GM18951 (cell line): ENCODE data around the gene UBQLN3.

Experiments used
- POLR2A ChIP-seq: IDR thresholded peaks from 4 replicates; pipeline ENCODE4 v1.6.1; 2011; ENCODE audit warnings: mild to moderate bottlenecking; ENCODE audit not compliant: insufficient read length, insufficient read depth; ENCODE audit errors: extremely low read depth
- in situ Hi-C: fragments of 300-500 bp; cut with MboI; formaldehyde crosslinking; loops from one replicate; pipeline ENCODE4 v1.12.0; 2022; ENCODE audit warnings: low sequenced_read_pairs, mixed read lengths, inconsistent platforms; ENCODE audit not compliant: unreplicated experiment

The UBQLN3 gene

DNA sequence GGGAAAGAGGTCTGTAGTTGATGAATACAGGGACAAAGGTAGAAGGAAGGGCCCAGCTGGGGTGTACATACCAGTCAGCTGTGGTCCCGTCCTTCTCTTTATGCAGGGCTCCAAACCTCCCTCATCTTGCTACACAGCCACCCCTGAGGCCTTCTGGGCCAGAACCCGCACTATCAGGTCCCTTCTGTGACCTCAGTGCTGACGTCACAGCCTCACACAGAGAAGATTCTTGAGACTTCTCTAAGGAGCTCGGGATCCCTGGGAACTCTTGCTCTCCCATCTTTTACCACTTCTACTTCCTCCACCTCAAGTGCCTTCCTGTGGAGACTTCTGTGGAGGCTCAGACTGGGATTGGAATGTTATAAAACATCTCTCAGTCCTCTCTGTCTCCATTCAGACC lies at the start of gene UBQLN3:
Gene UBQLN3, minus strand, starts transcription at position 155 of the 400 bp plus-strand sequence. CDS start 399 bp downstream, outside the sequence.
- in situ Hi-C loops: no loop called here
- no peak for TF ChIP-seq POLR2A

GRCh38 chr11:5557751-5558150 lies 48.0 kb upstream of the UBQLN3 start:
- in situ Hi-C loops: no loop called here
- TF ChIP-seq POLR2A: no peak

DNA sequence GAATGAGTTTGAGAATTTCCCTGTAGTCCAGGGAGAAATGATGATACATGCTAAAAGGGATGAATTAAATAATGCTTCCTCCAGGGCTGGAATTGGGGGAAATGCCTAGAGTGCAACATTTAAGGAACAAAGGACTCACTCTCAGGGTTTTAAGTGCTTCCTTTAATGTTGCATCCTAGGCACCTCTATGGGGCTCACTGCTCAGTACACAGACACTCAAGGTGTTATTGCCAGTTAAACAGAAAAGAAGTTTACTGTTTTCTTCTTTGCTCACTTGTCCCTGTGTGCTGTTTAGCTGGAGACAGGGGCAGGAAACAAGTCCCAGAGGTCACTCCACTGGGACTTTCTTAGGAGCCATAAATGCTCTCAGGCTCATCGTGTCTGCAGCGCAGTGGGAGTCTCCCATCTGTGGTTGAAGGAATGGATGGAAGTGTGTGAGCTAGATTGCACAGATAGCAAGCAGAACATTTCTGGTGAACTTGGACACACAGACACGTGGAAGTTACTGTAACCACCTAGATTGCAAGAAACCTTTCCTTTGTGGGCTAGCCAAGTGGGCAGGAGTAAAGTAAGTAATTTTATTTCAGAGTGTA lies 46.9 kb upstream of the UBQLN3 start:
- no peak for TF ChIP-seq POLR2A
- in situ Hi-C loops: no loop called here

DNA sequence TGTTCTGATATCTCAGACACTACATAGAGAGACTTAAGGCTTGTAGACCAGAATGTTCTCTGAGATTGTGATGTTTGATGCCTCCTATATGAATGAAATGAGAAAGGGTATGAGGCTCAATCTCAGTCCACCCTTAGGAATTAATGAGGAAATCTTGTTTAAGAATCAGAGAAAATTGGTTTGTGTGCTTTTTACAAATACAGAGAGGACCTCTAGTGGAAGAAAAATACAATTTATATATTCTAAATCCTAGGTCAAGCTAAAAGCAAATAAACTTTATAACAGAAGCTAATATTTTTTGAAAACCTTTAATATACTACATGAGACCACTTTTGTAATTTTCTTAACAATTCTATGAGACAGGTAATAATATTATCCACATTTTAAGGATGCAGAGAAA lies 43.6 kb upstream of the UBQLN3 start:
- in situ Hi-C loops: no loop called here
- no peak for TF ChIP-seq POLR2A

- in situ Hi-C loops: no loop called here
- no peak for TF ChIP-seq POLR2A
Measured at GRCh38 chr11:5550440-5551095, 40.8 kb upstream of the UBQLN3 start.

DNA sequence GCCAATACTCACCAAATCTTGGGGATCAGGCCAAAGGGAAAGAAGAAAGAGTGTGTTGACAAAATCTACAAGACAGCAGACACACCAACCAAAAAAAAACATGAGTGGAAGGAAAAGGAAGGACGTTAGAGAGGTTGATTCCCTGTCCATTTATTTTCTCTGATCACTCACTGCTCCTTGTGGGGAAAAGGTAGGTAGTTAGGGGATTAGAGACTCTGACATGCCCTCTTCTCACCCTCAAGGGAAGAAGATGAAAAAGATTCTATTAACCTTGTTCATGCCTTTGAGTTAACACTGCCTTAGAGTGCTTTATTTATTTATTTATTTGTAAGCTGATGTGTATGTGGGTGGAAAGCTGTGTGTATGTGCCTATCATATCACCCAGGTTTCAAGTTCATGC lies 38.7 kb upstream of the UBQLN3 start, which contains the start of gene OR52H1:
Gene OR52H1, minus strand, starts transcription at position 101 of the 400 bp plus-strand sequence. CDS start 3,035 bp downstream, outside the sequence.
- TF ChIP-seq POLR2A: no peak
- in situ Hi-C loops: no loop called here

DNA sequence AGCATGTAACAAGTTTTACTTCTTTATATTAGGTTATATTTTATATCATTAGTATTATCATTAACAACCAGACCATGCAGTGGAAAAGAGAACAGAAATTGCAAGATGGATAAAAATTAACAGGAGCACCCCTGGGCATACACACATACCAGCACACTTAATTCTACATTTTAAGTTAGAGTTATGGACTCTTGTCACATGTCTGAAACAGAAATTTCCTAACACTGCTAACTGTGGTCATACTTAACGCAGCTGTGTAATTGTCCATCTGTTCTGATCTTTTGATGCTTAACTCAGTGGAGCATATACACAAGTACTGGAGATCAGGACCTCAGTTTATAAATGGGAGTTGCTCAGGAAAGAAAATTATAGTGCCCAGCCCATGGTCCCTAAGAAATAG lies 38.2 kb upstream of the UBQLN3 start:
- in situ Hi-C loops: no loop called here

GRCh38 chr11:5546457-5546856 lies 36.7 kb upstream of the UBQLN3 start:
- no peak for TF ChIP-seq POLR2A
- in situ Hi-C loops: no loop called here

More for the DNA sequence above, 38.2 kb upstream of the UBQLN3 start:
- no peak for TF ChIP-seq POLR2A

DNA sequence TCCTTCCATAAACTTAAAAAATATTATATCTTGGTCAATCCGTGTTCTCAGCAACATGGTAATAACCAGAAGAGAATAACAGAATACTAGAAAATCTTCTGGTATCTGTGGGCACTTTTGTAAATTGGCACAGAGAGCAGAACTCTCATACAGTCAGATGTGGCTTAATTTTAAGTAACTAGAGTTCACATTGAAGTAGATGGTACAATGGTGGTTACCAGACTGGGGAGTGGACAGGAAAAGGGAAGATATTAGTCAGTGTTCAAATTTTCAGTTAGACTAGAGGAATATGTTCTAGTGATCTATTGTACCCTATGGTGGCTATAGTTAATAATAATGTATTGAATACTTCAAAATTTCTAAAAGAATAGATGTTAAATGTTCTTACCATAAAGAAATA lies 31.7 kb upstream of the UBQLN3 start:
- in situ Hi-C loops: no loop called here
- no peak for TF ChIP-seq POLR2A

DNA sequence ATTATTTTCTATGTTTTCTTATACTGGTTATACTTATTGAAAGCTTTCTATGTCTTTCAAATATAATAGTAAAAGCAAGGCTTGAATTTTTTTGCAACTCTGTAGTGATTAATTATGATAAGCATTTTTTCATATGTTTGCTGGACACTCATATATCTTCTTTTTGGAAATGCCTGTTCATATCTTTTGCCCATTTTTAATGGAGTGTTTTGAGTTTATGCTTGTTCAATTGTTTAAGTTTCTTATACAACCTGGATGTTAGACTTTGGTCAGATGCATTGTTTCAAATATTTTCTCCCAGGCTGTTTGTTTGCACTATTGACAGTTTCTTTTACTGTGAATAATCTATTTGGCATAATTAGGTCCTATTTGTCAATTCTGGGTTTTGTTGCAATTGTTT lies 26.7 kb upstream of the UBQLN3 start:
- in situ Hi-C loops: no loop called here
- TF ChIP-seq POLR2A: no peak

- TF ChIP-seq POLR2A: no peak
- in situ Hi-C loops: no loop called here
Measured at GRCh38 chr11:5534046-5534445, 24.3 kb upstream of the UBQLN3 start.

DNA sequence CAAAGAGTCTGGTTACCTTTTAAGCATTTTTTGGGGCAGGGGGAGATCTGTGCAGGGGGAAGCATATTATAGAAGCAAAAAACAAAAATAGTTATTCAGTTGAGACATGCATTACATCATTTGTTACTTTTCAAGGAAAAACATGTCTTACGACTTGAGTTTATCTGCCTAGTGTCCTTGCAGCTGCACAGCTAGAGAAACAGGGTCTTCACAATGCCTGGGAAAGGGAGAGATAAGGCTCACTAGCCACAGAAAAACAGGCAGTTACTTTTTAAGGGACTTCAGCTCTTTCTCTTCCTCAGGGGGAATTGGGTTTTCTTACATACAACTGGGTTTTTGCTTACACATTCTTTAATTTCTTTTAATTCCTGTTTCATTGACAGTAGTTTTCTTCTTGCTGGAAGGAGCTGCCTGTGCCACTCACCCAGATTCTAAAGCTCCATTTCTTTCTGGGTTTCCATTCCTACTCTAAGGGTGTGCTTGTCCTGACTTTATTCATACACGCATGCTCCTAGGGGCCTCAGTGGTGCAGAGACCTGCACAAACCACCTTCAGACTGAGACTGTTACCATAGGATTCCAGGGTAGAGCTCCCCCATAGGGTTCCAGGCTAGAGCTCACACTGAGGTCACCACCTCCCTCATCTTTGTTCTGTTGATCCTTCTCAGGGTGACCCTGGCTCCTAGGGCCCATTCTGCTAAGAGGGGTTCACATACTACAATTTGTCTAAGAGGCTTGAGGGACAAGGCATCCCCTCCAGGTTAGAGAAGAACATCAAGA lies 21.5 kb upstream of the UBQLN3 start:
- in situ Hi-C loops: no loop called here
- no peak for TF ChIP-seq POLR2A

- no peak for TF ChIP-seq POLR2A
- in situ Hi-C loops: no loop called here
Measured at GRCh38 chr11:5528495-5528894, 18.7 kb upstream of the UBQLN3 start.
